GM23338 (cell line): ENCODE data around the gene PSPN.

Experiments used
- CREB1 ChIP-seq: fragments of 250-450 bp; sonication (Bioruptor Pico); IDR thresholded peaks from 2 replicates; pipeline ENCODE4 v1.5.0; 2020; ENCODE audit warnings: low read depth, mild to moderate bottlenecking, moderate library complexity
- CTCF ChIP-seq, 2 experiments: fragments of 200-600 bp in 1 of 2; sonication (generic) in 1 of 2; conservative IDR thresholded peaks; 2 replicates each; pipeline versions ENCODE4 v1.5.1 to v1.6.1; 2016 to 2017; ENCODE audit warnings: antibody characterized with exemption in 2 of 2, low read depth in 2 of 2, mild to moderate bottlenecking in 2 of 2, moderate library complexity in 1 of 2
- ETS1 ChIP-seq: IDR thresholded peaks from 2 replicates; pipeline ENCODE4 v1.6.1; 2016; ENCODE audit warnings: antibody characterized with exemption
- EZH2 ChIP-seq: fragments of 200-600 bp; sonication (generic); IDR thresholded peaks from one replicate; pipeline ENCODE4 v1.8.0; 2017; ENCODE audit warnings: antibody characterized with exemption, mild to moderate bottlenecking, low read depth; ENCODE audit not compliant: unreplicated experiment
- EZH2phosphoT487 ChIP-seq: fragments of 200-600 bp; sonication (generic); IDR thresholded peaks from one replicate; pipeline ENCODE4 v1.8.1; 2018; ENCODE audit warnings: antibody characterized with exemption; ENCODE audit not compliant: unreplicated experiment
- JUNB ChIP-seq: IDR thresholded peaks from one replicate; pipeline ENCODE4 v1.6.1; 2016; ENCODE audit warnings: antibody characterized with exemption; ENCODE audit not compliant: unreplicated experiment
- NANOG ChIP-seq: IDR thresholded peaks from 2 replicates; pipeline ENCODE4 v1.6.1; 2016; ENCODE audit warnings: antibody characterized with exemption, borderline replicate concordance
- POLR2AphosphoS5 ChIP-seq: IDR thresholded peaks from 2 replicates; pipeline ENCODE4 v1.6.1; 2016; ENCODE audit warnings: antibody characterized with exemption, low read depth
- REST ChIP-seq: IDR thresholded peaks from one replicate; pipeline ENCODE4 v1.6.1; 2018; ENCODE audit warnings: antibody characterized with exemption; ENCODE audit not compliant: unreplicated experiment
- STAT1 ChIP-seq: IDR thresholded peaks from one replicate; pipeline ENCODE4 v1.6.1; 2016; ENCODE audit warnings: antibody characterized with exemption; ENCODE audit not compliant: unreplicated experiment
- ZNF114 ChIP-seq: fragments of 250-450 bp; sonication (Bioruptor Pico); IDR thresholded peaks from 2 replicates; pipeline ENCODE4 v1.5.0; 2020; ENCODE audit warnings: mild to moderate bottlenecking, moderate library complexity
- ZNF462 ChIP-seq: fragments of 250-450 bp; sonication (Bioruptor Pico); IDR thresholded peaks from 2 replicates; pipeline ENCODE4 v1.5.0; 2020; ENCODE audit warnings: mild to moderate bottlenecking, moderate library complexity

- TF ChIP-seq CTCF (conservative IDR thresholded peaks at IDR 0.05; ENCODE audit: low read depth in 2 of 2) (no peak), POLR2AphosphoS5 (no peak), JUNB (no peak), ZNF114 (no peak), EZH2 (no peak), NANOG (no peak), REST (no peak), ETS1 (no peak), EZH2phosphoT487 (no peak), CREB1 (CRISPR knock-in tag) (no peak), ZNF462 (no peak), STAT1 (no peak)
Observed at GRCh38 chr19:6387372-6387771, 11.6 kb upstream of the PSPN start.
